Measurements from ENCODE around the gene DOCK4.

Gene DOCK4

GRCh38 chr7:111789870-111790269 lies 416.3 kb downstream of the DOCK4 start:
- no peaks in the 10 kb centered on the region for H3F3A ChIP-seq (ENCODE audit: insufficient read depth)
- H3K9me3 ChIP-seq (ENCODE audit: insufficient read depth, low read length) = no peaks in the 10 kb centered on the region
- no peaks in the 10 kb centered on the region for H3K79me2 ChIP-seq (ENCODE audit: insufficient read depth, low read length)
- no peak overlapping the region for H3K4me2 ChIP-seq (ENCODE audit: low read depth, low read length, poor library complexity, severe bottlenecking)
- TF ChIP-seq CTCF (IDR thresholded peaks at IDR 0.05; ENCODE audit: insufficient read depth, low read length, poor library complexity, severe bottlenecking) (no peak), EZH2phosphoT487 (conservative IDR thresholded peaks at IDR 0.05; ENCODE audit: low read length) (no peak)
- no peaks in the 10 kb centered on the region for H3K9me2 ChIP-seq (replicated peaks; ENCODE audit: insufficient read depth, low read length)
- no peak overlapping the region for H2AFZ ChIP-seq (ENCODE audit: low read depth, low read length, severe bottlenecking)
- no peak overlapping the region for H3K4me3 ChIP-seq (ENCODE audit: insufficient read depth, low read length, poor library complexity, severe bottlenecking)
- no peaks in the 10 kb centered on the region for H3K36me3 ChIP-seq (ENCODE audit: low read length)
- H3K27ac ChIP-seq (ENCODE audit: low read depth, low read length) = no peak overlapping the region
- no peaks in the 10 kb centered on the region for H4K20me1 ChIP-seq (ENCODE audit: low read depth, low read length)
- no peaks in the 10 kb centered on the region for H3K27me3 ChIP-seq (ENCODE audit: low read length)
- H3K9ac ChIP-seq (ENCODE audit: low read length) = no peak overlapping the region

- Histone ChIP-seq H3K27me3 (ENCODE audit: low read length) (no peaks in the 10 kb centered on the region), H3K4me2 (ENCODE audit: low read depth, low read length, poor library complexity, severe bottlenecking) (no peak overlapping the region), H3K9me2 (replicated peaks; ENCODE audit: insufficient read depth, low read length) (no peaks in the 10 kb centered on the region), H2AFZ (ENCODE audit: low read depth, low read length, severe bottlenecking) (no peak overlapping the region), H3K9ac (ENCODE audit: low read length) (no peak overlapping the region), H3K4me3 (ENCODE audit: insufficient read depth, low read length, poor library complexity, severe bottlenecking) (no peak overlapping the region), H3K79me2 (ENCODE audit: insufficient read depth, low read length) (no peaks in the 10 kb centered on the region), H3K36me3 (ENCODE audit: low read length) (no peaks in the 10 kb centered on the region), H4K20me1 (ENCODE audit: low read depth, low read length) (no peaks in the 10 kb centered on the region), H3F3A (ENCODE audit: insufficient read depth) (no peaks in the 10 kb centered on the region), H3K27ac (ENCODE audit: low read depth, low read length) (no peak overlapping the region), H3K9me3 (ENCODE audit: insufficient read depth, low read length) (no peaks in the 10 kb centered on the region)
- TF ChIP-seq EZH2phosphoT487 (conservative IDR thresholded peaks at IDR 0.05; ENCODE audit: low read length) (no peak), CTCF (IDR thresholded peaks at IDR 0.05; ENCODE audit: insufficient read depth, low read length, poor library complexity, severe bottlenecking) (no peak)
These were observed 417.2 kb downstream of the DOCK4 start for GRCh38 chr7:111789048-111789320.

- no peaks in the 10 kb centered on the region for H3K79me2 ChIP-seq (ENCODE audit: insufficient read depth, low read length)
- H3K36me3 ChIP-seq (ENCODE audit: low read length) = no peaks in the 10 kb centered on the region
These were observed 417.7 kb downstream of the DOCK4 start for GRCh38 chr7:111788286-111789047.

More at GRCh38 chr7:111788286-111789047, 417.7 kb downstream of the DOCK4 start:
- no peak overlapping the region for H3K4me3 ChIP-seq (ENCODE audit: insufficient read depth, low read length, poor library complexity, severe bottlenecking)
- H2AFZ ChIP-seq (ENCODE audit: low read depth, low read length, severe bottlenecking) = no peak overlapping the region
- H3K4me2 ChIP-seq (ENCODE audit: low read depth, low read length, poor library complexity, severe bottlenecking) = no peak overlapping the region
- no peaks in the 10 kb centered on the region for H4K20me1 ChIP-seq (ENCODE audit: low read depth, low read length)
- H3K9me3 ChIP-seq (ENCODE audit: insufficient read depth, low read length) = no peaks in the 10 kb centered on the region
- TF ChIP-seq EZH2phosphoT487 (conservative IDR thresholded peaks at IDR 0.05; ENCODE audit: low read length) (no peak), CTCF (IDR thresholded peaks at IDR 0.05; ENCODE audit: insufficient read depth, low read length, poor library complexity, severe bottlenecking) (no peak)
- no peak overlapping the region for H3K27ac ChIP-seq (ENCODE audit: low read depth, low read length)
- H3K27me3 ChIP-seq (ENCODE audit: low read length) = no peaks in the 10 kb centered on the region
- H3K9me2 ChIP-seq (replicated peaks; ENCODE audit: insufficient read depth, low read length) = no peaks in the 10 kb centered on the region
- H3K9ac ChIP-seq (ENCODE audit: low read length) = no peak overlapping the region
- H3F3A ChIP-seq (ENCODE audit: insufficient read depth) = no peaks in the 10 kb centered on the region
